ENCODE measurements around the gene OR14A2.
"Not testable (repeated sequence)": the region's sequence is repeated elsewhere in the genome, so short reads cannot be mapped to it uniquely, and the experiment has no call there.

OR14A2 gene

DNA sequence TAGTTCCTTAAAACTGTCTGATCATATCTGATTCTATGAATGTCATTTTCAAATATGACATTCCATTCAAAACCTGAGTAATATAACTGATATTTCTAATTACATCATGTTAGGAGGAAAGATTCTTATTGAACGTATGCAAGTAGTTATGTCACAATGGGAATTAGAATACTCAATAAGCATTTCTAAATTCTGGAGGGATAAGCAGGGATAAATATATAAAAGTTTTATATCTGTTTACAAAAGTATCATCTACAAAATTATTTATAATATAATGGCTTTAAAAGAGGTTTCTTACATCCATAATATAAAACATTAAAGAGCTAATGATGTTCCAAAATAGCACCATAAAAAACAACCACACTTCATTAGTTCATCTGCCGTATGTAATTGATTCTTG is at the start of gene OR14A2:
TSS of gene OR14A2 (minus strand) at position 101 of the 400 bp plus-strand sequence.
- no peak for DNase-seq

DNA sequence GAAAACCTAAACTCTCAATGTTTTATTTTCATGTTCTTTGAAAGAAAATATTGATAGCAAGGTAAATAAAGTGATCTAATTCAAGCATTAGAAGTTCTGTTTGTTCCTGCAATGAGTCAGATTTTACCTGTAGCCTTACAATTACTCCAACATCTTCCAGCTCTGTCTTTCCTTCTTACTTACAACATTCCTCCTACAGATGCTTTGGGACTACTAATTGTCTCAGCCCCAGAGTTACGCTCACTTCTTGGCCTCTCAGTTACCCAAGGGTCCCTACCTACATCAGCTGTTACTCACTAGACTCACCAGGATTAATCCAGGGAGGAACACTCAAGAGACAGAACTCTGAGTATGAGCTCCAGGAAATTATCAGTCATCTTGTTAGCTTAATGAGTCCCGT is 49.6 kb upstream of the OR14A2 start:
- DNase-seq, result no peak

DNA sequence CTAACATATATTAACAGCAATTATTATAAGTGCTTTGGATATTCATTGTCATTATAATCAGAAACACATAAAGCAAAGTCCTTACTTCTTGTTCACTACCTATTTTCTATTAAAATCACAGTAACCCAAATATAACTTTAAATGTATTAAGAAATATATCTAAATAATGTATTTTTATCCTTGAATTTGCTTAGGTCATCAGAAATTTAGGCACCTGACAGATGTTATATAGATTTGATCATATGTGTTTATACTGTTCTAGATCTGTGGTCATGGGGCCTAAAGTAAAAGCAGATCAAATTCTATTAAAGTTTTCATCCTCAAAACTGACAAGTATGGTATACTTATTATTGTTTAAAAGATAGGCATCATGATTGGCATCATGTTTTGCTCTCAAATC is 21.7 kb upstream of the OR14A2 start:
- no peak for DNase-seq

DNA sequence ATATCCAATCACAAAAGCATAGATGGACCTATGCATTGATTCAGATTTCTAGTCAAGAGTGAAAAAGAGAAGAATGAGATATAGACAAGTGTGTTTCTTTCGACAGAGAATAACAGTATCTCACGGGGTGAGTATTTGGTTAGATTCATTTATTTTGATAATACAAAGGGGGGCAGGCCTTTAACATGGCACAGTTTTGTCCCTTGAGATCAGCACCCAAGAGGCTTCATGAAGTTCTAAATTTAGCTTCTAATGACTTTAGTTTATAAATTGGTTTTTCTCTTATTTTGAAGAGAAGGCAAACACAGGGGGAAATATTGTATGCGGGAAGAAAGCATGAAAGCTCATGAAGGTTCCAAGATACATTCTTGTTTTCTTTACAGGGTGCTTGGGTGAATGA is 12.5 kb upstream of the OR14A2 start, which contains the start of gene OR1C1:
TSS of gene OR1C1 (minus strand) at position 101 of the 400 bp plus-strand sequence. CDS start 2,150 bp downstream, outside the sequence.
- DNase-seq, result no peak

DNA sequence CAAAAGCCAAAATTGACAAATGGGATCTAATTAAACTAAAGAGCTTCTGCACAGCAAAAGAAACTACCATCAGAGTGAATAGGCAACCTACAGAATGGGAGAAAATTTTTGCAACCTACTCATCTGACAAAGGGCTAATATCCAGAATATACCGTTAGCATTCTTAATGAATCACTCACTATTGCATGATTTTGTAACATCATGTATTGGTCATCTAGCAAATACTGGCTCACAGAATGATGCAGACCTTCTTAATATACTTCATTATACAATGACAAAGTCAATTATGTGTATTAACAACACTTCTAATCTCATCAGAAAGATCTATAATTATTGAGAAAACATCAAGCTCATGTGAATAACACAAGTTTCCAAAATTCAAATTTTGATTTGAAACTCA is 6.4 kb upstream of the OR14A2 start:
- DNase-seq, result not testable (repeated sequence)

DNA sequence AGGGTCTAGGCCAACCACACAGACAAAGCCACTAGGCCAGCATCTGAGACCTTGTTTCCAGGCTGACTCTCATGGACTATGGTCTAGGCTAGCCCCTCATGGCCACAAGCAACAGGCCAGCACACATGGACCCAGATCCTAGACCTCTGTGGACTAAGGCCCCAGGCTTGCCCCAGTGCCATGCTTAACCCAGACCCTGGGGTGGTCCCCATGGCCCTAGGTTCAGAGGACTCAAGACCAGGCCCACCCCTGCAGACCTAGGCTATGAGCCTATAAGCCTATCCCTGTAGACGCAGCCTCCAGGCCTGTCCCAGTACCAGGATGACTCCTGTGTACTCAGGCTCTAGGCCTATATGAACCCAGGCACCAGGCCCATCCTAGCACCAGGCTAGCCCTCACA is 1.9 kb upstream of the OR14A2 start:
- DNase-seq, result no peak

DNA sequence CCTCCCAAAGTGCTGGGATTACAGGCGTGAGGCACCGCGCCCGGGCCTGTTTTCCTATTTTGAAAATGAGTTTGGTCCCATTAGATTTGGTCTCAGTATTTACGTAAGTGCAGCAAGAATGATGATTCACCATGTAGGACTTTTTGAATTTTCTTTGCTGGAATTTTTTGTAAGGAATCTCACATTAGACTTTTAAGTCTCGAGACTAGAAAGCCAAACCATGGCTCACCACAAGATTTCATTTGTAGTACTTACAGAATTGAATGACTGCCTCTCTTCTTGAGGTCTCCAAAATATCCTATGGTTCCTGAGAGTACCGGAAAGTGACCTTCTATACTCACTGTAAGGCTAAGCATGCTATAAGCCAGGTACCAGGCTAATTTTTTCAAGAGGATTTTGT is 325 bp downstream of the OR14A2 start:
- DNase-seq, result no peak

DNA sequence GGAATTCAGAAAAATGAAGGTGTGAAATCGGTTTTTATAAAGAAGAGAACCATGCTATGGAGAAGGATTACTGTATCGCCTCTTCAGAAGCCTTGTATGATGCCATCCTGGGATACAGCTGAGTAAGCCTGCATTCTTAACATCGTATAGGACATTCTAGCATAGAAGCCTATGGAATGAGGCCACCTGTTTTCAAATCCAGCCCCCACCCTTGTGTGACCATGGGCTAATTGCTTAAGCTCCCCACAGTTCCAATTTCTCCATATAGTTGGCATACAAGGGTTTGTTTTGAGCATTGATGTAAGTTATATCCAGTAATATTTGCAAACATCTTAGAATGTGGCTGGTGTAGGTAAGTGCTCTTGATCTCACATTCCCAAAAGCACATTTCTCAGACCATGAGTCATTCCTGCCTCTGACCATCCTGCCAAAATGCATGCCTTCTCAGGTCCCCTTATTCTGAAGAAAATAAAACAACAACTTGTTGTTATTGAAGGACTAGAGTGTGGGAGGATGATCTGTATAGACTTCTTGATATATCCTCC is 1.5 kb downstream of the OR14A2 start:
- DNase-seq, result no peak

DNA sequence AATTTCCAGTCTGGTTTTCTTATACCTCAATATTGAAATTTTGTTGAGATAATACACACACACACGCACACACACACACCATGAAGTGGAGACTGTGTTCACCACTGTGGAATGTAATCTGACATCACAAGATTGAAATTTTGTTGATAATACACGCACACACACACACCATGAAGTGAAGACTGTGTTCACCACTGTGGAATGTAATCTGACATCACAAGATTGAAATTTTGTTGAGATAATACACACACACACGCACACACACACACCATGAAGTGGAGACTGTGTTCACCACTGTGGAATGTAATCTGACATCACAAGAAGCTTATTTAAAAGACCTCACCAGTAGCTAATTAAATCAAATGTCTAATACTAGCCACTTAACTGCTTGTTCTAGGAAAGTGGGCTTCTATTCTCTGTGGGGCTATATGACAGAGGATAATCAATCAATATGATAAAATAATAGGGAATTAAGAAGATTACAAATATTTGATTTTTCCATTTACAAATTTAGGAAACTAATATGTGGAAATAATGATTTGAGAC is 5.7 kb downstream of the OR14A2 start:
- DNase-seq, result not testable (repeated sequence)

DNA sequence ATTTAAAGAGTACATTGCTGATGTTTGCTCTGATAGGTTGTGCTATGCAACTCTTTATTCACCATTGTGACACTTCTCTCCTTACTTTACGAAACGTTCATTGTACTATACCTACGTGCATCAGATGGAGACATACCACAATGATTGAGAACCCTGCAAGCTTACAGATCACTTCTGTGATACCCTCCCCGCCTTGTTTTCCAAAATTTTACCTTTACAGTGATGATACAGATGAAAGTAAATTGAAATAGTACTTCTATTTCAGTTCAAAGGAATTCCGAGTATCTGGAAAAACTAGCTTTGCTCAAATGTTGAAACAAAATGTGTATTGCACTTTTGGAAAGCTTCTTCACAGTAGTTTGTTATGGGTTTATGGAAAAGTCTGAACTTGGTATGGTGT is 6.2 kb downstream of the OR14A2 start:
- no peak for DNase-seq

DNA sequence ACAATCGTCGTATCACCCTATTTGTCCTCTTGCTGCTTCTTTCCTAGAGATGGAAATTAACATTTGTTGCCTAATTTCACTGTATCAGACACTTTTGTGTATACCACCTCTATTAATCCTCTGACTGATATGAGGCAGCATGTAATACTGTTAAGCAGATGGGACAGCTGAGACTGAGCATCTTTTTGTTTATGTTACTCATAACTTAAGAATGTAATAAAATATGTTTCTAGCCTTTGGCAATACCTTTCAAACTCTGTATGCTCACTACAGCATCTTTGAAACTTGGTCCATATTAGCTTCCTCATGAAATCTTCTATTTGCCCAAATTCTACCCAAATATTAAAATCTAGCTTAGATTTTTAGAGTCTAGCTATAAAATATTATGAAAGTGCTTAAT is 7.2 kb downstream of the OR14A2 start:
- DNase-seq, result no peak

DNA sequence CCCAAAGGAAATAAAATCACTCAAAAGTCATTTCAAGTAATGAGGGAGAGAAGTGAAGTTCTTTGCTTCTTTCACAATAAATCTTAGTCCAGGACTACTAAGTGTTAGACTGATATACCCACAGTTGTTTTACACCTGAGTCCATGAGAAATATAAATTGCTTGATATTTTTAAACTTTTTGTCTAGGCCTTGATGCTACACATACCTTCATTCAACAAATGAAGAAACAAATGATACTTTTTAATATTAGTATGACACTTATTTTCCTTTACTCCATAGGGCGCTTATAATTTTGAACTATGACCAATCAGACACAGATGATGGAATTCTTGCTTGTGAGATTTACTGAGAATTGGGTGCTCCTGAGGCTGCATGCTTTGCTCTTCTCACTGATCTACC is 9.6 kb downstream of the OR14A2 start, which contains the start of gene OR14K1:
TSS of gene OR14K1 (plus strand) at position 301 of the 400 bp plus-strand sequence. CDS start at position 301, 0 bp downstream.
- DNase-seq, result no peak

DNA sequence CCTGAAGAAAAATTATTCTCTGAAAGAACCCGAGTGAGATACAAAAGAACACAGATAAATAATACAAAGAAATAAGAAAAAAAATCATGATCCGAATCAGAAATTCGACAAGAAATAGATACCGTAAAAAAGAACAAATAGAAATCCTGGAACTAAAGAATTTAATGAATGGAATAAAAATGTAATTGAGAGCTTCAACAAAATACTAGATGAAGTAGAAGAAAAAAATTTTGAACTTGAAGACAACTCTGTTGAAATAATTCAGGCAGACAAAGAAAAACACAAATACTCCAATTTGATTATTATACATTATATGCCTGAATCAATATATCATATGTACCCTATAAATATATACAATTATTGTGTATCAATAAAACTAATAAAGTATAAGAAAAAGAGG is 26.7 kb downstream of the OR14A2 start:
- no peak for DNase-seq

DNA sequence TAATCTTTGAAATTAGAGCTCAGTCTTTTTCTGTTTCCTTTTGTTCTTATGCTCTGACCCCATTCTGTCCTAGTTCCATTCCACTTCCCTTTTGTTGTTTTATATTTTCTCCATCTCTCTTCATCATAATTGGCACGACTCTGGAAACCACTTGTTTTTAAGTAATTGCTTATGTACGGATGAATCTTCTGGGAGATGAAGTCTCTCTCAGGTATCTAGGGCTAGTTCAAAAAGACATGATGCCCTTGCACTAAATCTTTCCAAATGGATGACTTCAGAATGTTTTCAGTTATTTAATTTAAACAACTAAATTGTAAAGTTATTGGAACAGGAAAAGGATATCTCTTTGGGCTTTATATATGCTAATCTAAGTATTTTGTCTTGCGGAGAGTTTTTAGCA is 31.4 kb downstream of the OR14A2 start, which contains the start of gene OR6F1:
TSS of gene OR6F1 (minus strand) at position 101 of the 400 bp plus-strand sequence. CDS start 3,891 bp downstream, outside the sequence.
- DNase-seq, result no peak

DNA sequence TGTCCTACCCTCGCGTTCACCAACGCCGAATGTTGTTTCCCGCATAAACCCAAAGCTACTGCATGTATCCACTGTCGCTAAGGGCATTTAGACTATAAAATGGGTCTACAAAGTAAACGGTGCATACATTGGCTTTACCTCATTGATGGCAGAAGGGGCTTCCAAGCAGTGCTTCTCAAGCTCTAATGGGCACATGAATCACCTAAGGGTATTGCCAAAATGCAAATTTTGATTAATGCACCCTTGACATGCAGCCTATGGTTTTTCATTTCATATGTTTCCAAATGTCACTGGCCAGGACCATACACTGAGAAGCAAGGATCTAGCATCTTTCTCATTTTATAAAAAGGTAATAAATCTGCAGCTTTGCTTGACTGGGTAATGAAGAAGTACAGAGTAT is 34.2 kb downstream of the OR14A2 start:
- DNase-seq, result no peak

DNA sequence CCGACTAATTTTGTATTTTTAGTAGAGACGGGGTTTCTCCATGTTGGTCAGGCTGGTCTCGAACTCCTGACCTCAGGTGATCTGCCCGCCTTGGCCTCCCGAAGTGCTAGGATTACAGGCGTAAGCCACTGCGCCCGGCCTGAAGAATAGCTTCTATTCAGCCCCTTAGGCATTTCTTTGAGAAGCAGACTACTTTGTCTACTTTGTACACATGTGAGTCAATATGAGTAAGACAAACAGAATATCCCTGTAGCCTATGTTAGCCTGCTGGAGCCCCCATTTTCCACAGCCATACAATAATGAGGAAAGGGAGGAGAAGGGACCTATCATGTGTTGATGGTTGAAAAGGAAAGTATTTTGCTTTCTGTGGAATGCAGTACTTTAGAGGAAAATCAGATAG is 37.3 kb downstream of the OR14A2 start:
- DNase-seq, result not testable (repeated sequence)

DNA sequence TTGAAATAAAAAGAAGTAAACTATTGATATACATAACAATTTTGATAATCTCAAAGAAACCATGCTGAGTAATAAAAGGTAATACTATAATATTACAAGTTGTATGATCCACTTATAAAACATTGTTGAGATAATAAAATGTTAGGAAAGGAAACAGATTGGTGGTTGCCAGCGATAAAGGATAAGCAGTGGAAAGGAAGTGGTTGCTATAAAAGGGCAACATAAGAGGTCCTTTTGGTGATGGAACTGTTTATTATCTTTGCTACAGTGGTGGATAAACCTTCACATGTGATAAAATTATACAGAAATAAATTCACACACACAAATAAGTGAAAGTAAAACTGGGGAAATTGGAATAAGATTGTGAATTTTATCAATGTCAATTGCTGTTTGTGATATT is 46.6 kb downstream of the OR14A2 start:
- DNase-seq, result no peak

DNA sequence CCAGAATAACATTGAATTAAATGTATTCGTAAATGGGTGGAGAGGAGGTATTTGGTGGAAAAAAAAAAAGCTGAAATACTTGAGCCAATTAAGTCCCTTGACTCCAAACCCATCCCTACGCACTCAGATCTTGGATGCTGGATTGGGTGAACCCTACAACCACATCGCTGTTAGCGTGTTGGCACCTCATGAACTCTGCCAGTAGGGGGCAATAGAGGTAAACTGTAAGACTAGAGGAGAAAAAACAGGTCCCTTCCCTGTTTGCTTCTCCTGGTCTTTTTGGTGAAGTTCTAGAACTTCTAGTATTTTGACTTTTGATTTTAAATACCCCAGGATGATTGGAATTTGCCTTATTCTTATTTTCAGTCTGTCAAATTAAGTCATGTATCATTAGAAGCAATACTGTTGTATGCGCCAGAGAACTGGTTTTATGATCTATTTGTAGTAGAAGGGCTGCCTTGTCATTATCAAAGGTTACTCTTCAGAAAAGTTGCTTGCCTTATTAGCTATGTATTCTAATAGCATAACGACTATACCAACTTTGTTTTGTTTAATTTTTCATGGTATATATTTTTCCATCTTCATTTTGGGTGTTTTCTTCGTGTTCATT is 66.5 kb downstream of the OR14A2 start:
- DNase-seq, result peak; percentile 9 to 35

DNA sequence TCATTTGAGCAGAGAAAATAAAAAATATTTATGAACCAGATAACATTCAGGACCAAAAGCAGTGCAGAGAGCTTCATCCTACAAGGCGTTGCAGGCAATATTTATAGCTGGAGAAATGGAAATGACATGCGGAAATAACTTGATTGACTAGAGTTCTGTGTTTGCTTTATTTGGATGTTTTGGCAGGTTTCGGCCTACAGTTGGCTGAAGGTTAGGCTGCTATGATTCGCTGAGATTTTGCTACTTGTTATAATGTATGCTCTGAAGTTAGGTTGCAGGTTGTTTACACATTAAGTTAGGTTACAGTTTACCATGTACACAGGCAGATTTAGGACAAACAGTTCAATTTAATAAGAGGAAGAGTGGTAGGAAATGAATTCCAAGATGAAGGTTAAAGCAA is 67.8 kb downstream of the OR14A2 start:
- no peak for DNase-seq

DNA sequence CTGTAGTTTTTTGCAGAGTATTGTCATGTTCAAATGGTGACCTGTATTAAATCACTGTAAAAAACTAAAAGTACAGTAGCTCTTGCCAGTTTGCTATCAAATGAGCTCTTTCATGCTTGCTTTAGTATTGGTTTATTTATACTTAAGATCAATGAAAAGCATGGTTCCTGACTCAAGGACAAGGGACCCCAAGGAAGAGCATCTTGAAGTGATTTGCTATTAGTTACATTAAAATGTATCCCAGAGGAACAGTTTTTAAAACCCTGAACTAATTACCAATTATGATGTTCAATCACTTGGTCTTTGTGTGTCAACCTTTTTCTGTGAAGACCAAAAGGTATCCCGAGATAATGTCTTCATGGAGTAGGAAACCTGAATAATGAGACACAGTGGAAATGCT is 68.3 kb downstream of the OR14A2 start, which contains the start of gene OR13G1:
TSS of gene OR13G1 (minus strand) at position 101 of the 400 bp plus-strand sequence. CDS start 6,698 bp downstream, outside the sequence.
- no peak for DNase-seq
